Endothelial cell (in vitro differentiated cells): ENCODE measurements around the gene NHLRC1. TPM values are rescaled to one million over a fixed set of nuclear protein-coding genes. Genes with fewer than 3 reads are reported as not detected.
"Not testable (repeated sequence)": the region's sequence is repeated elsewhere in the genome, so short reads cannot be mapped to it uniquely, and the experiment has no call there.

Experiments used
- DNase-seq: peaks from one replicate; pipeline ENCODE4 v3.0.0; 2021; ENCODE audit warnings: low spot score
- H3K27ac Mint-ChIP-seq: one replicate; pipeline ENCODE4 v1.8.0; 2021; ENCODE audit warnings: mixed read lengths, inconsistent platforms; ENCODE audit not compliant: unreplicated experiment
- H3K27me3 Mint-ChIP-seq: one replicate; pipeline ENCODE4 v1.8.0; 2021; ENCODE audit warnings: mild to moderate bottlenecking, moderate library complexity, mixed read lengths, inconsistent platforms; ENCODE audit not compliant: unreplicated experiment
- H3K36me3 Mint-ChIP-seq: one replicate; pipeline ENCODE4 v1.8.0; 2021; ENCODE audit warnings: mild to moderate bottlenecking, low read depth, mixed read lengths, inconsistent platforms; ENCODE audit not compliant: unreplicated experiment
- H3K4me1 Mint-ChIP-seq: one replicate; pipeline ENCODE4 v1.8.0; 2021; ENCODE audit warnings: mild to moderate bottlenecking, mixed read lengths, inconsistent platforms; ENCODE audit not compliant: unreplicated experiment
- H3K4me3 Mint-ChIP-seq: one replicate; pipeline ENCODE4 v1.8.0; 2021; ENCODE audit warnings: mild to moderate bottlenecking, mixed read lengths, inconsistent platforms; ENCODE audit not compliant: unreplicated experiment
- H3K9me3 Mint-ChIP-seq: one replicate; pipeline ENCODE4 v1.8.0; 2021; ENCODE audit warnings: mixed read lengths, inconsistent platforms; ENCODE audit not compliant: unreplicated experiment
- CTCF ChIP-seq: fragments of 200-600 bp; sonication (generic); IDR thresholded peaks from one replicate; pipeline ENCODE4 v1.5.0; 2021; ENCODE audit warnings: antibody characterized with exemption; ENCODE audit not compliant: unreplicated experiment
- total RNA-seq: library from RNA; stranded (reverse); fragmentation: NEBNext Ultra II Directional; extraction: Animal tissue kit (Norgen Biotek cat#: 25700); gene quantifications from one replicate; pipeline ENCODE4 v1.2.1, GENCODE V29; 2021; ENCODE audit not compliant: unreplicated experiment

NHLRC1 gene
- total RNA-seq, 1 donor from 2014 or later: 0.64 TPM

GRCh38 chr6:18155150-18155863, 32.8 kb upstream of the NHLRC1 start, which contains the start of gene KDM1B:
Gene KDM1B (plus strand): TSS chr6:18155422. CDS start chr6:18159896, 4,474 bp downstream.
- H3K27me3 Mint-ChIP-seq: peaks cover 2% of the 10 kb centered on the region
- peaks cover 18% of the 10 kb centered on the region for H3K4me1 Mint-ChIP-seq
- H3K9me3 Mint-ChIP-seq: no peaks in the 10 kb centered on the region
- TF ChIP-seq CTCF: no peak
- peaks cover 9% of the 10 kb centered on the region for H3K36me3 Mint-ChIP-seq
- H3K4me3 Mint-ChIP-seq: peak within 1 kb of the TSS; percentile 99
- peak; percentile 98 for DNase-seq
- peak within 1 kb of the TSS; percentile 93 for H3K27ac Mint-ChIP-seq

- Mint-ChIP-seq H3K27ac (peak within 1 kb of the TSS; percentile 93), H3K36me3 (peaks cover 3% of the 10 kb centered on the region), H3K9me3 (no peaks in the 10 kb centered on the region), H3K4me3 (peak within 1 kb of the TSS; percentile 99), H3K27me3 (peaks cover 2% of the 10 kb centered on the region), H3K4me1 (peaks cover 18% of the 10 kb centered on the region)
- no peak for DNase-seq
- no peak for TF ChIP-seq CTCF
These were observed 32.2 kb upstream of the NHLRC1 start, which contains the start of gene TPMT for GRCh38 chr6:18154507-18155149. Gene TPMT (minus strand): TSS chr6:18155077. CDS start chr6:18149127, 5,950 bp downstream.

- Mint-ChIP-seq H3K9me3 (no peaks in the 10 kb centered on the region), H3K4me1 (peaks cover 18% of the 10 kb centered on the region), H3K27ac (no peak overlapping the region), H3K27me3 (peaks cover 2% of the 10 kb centered on the region), H3K36me3 (peaks cover 3% of the 10 kb centered on the region), H3K4me3 (no peak overlapping the region)
- no peak for TF ChIP-seq CTCF
- no peak for DNase-seq
These were observed 30.8 kb upstream of the NHLRC1 start for GRCh38 chr6:18153311-18153703.

GRCh38 chr6:18151801-18152200, 29.3 kb upstream of the NHLRC1 start:
- H3K4me3 Mint-ChIP-seq: no peak overlapping the region
- H3K27ac Mint-ChIP-seq: no peak overlapping the region
- H3K4me1 Mint-ChIP-seq: peaks cover 18% of the 10 kb centered on the region
- TF ChIP-seq CTCF: no peak
- H3K27me3 Mint-ChIP-seq: peaks cover 2% of the 10 kb centered on the region
- DNase-seq: no peak
- no peaks in the 10 kb centered on the region for H3K9me3 Mint-ChIP-seq
- peaks cover 3% of the 10 kb centered on the region for H3K36me3 Mint-ChIP-seq

DNA sequence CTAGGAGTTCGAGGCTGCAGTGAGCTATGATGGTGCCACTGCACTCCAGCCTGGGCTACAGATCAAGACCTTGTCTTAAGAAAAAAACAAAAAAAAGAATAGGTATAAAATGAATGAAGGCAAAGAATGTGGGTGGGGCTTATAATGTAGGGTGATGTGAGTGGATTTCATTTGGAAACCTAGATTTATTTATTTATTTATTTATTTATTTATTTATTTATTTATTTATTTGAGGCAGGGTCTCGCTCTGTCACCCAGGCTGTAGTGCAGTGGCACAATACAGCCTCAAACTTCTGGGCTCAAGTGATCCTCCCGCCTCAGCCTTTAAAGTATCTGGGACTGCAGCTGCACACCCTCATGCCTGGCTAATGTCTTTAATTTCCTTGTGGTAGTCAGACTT, 28.9 kb upstream of the NHLRC1 start:
- not testable (repeated sequence) for H3K9me3 Mint-ChIP-seq

More for the DNA sequence above, 28.9 kb upstream of the NHLRC1 start:
- DNase-seq, H3K4me3 Mint-ChIP-seq, H3K27me3 Mint-ChIP-seq, H3K27ac Mint-ChIP-seq, H3K36me3 Mint-ChIP-seq: not testable (repeated sequence)
- H3K4me1 Mint-ChIP-seq: peaks cover 18% of the 10 kb centered on the region
